IgD-negative memory B cell (primary cell): ENCODE results near the gene ASXL2. TPM values are rescaled to one million over a fixed set of nuclear protein-coding genes. Genes with fewer than 3 reads are reported as not detected.
"Not testable (repeated sequence)": the region's sequence is repeated elsewhere in the genome, so short reads cannot be mapped to it uniquely, and the experiment has no call there.

Experiments
- H3K27ac Mint-ChIP-seq, 3 donors: one replicate each; pipeline ENCODE4 v1.8.0; 2020 to 2022; ENCODE audit warnings: mild to moderate bottlenecking in 3 of 3, mixed read lengths in 3 of 3, moderate library complexity in 1 of 3
- H3K27me3 Mint-ChIP-seq: one replicate; pipeline ENCODE4 v1.8.0; 2021; ENCODE audit warnings: mixed read lengths
- H3K36me3 Mint-ChIP-seq: one replicate; pipeline ENCODE4 v1.8.0; 2020; ENCODE audit warnings: mild to moderate bottlenecking, mixed read lengths
- H3K4me1 Mint-ChIP-seq, 3 donors: one replicate each; pipeline ENCODE4 v1.8.0; 2020 to 2022; ENCODE audit warnings: mixed read lengths in 3 of 3, mild to moderate bottlenecking in 1 of 3
- H3K4me3 Mint-ChIP-seq, 4 donors: one replicate each; pipeline ENCODE4 v1.8.0; 2020 to 2022; ENCODE audit warnings: mild to moderate bottlenecking in 4 of 4, mixed read lengths in 4 of 4, moderate library complexity in 3 of 4
- H3K9me3 Mint-ChIP-seq, 3 donors: one replicate each; pipeline ENCODE4 v1.8.0; 2020 to 2021; ENCODE audit warnings: mixed read lengths in 3 of 3, mild to moderate bottlenecking in 1 of 3
- polyA plus RNA-seq: library from polyadenylated mRNA; unstranded; fragments of 300-500 nt; fragmentation: Illumina TruSeq; gene quantifications from one replicate; pipeline ENCODE4 v1.2.3, GENCODE V29; 2021

ASXL2 gene
- polyA plus RNA-seq, 1 donor from 2014 or later = 8.4 TPM

DNA sequence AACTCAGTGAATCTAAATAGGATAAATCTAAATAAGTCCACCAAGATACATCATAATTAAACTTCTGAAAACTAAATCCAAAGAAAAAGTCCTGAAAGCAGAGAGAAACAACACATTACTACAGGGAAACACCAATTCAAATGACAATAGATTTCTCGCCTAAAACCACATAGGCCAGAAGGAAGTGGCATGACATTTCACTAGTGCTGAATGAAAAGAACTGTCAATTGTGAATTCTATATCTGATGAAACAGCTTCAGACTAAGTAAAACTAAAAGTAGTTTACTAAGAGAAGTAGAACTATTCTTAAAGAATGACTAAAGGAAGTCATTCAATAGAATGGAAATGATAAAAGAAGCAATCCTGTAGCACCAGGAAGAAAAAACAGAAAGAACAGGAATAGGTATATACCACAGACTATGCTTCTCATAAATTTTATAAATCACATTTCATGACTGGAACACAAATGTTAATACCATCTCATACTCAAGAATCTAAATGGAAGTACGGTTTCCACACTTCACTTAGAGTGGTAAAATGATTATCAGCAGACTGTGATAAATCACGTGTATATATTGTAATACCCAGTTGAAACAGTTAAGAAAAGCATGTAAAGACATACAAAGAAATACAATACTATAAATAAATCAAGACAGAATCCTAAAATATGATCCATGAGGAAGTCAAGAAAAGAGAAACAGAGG, 46.4 kb downstream of the ASXL2 start:
- H3K4me3 Mint-ChIP-seq = no peak overlapping the region
- peaks cover 4 to 11% (median 10%) of the 10 kb centered on the region in 3 donors for H3K4me1 Mint-ChIP-seq
- peaks cover 20% of the 10 kb centered on the region for H3K36me3 Mint-ChIP-seq
- H3K27me3 Mint-ChIP-seq = no peaks in the 10 kb centered on the region
- peaks cover 2 to 11% (median 4%) of the 10 kb centered on the region in 3 donors for H3K9me3 Mint-ChIP-seq
- peak overlapping the region in 2 of 3 donors; percentile 2 to 40 for H3K27ac Mint-ChIP-seq

- no peak overlapping the region for H3K27ac Mint-ChIP-seq
- no peak overlapping the region for H3K4me3 Mint-ChIP-seq
- H3K9me3 Mint-ChIP-seq = peaks cover 2 to 11% (median 4%) of the 10 kb centered on the region in 3 donors
- H3K36me3 Mint-ChIP-seq = peaks cover 21% of the 10 kb centered on the region
- H3K27me3 Mint-ChIP-seq = no peaks in the 10 kb centered on the region
- peaks cover 18 to 20% (median 19%) of the 10 kb centered on the region in 3 donors for H3K4me1 Mint-ChIP-seq
Observed at GRCh38 chr2:25829828-25830227, 48.5 kb downstream of the ASXL2 start.

GRCh38 chr2:25829377-25829704, 48.9 kb downstream of the ASXL2 start:
- H3K27ac Mint-ChIP-seq = no peak overlapping the region
- H3K27me3 Mint-ChIP-seq = no peaks in the 10 kb centered on the region
- H3K9me3 Mint-ChIP-seq = peaks cover 2 to 11% (median 4%) of the 10 kb centered on the region in 3 donors
- peaks cover 21% of the 10 kb centered on the region for H3K36me3 Mint-ChIP-seq
- H3K4me3 Mint-ChIP-seq = no peak overlapping the region
- H3K4me1 Mint-ChIP-seq = peaks cover 21 to 25% (median 23%) of the 10 kb centered on the region in 3 donors

DNA sequence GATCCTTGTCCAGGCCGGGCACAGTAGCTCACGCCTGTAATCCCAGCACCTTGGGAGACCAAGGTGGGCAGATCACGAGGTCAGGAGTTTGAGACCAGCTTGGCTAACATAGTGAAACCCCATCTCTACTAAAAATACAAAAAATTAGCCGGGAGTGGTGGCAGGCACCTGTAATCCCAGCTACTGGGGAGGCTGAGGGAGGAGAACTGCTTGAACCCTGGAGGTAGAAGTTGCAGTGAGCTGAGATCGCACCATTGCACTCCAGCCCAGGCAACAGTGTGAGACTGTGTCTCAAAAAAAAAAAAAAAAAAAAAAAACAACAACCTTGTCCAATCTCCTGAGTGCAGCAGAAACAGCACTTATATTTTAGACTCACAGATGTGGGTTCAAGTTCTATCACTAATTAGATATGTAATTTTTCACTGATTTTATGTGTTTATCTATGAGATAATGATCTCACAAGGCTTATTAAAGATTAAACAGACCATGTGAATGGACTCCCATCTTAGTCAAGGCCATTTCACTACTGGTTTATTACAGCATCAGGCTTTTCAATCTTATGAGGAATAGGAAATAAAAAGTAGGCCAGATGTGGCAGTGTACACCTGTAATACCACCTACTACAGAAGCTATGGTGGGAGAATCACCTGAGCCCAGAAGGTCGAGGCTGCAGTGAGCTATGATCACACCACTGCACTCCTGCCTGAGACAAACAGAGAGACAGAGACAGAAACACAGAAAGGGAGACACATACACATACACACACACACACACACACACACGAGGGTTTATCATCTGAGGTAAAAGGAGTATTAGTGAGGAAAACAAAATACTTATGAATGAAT, 49.5 kb downstream of the ASXL2 start:
- H3K27ac Mint-ChIP-seq, H3K27me3 Mint-ChIP-seq, H3K4me3 Mint-ChIP-seq: not testable (repeated sequence)
- Mint-ChIP-seq H3K4me1 (peaks cover 21 to 25% (median 25%) of the 10 kb centered on the region in 3 donors), H3K9me3 (peaks cover 2 to 11% (median 4%) of the 10 kb centered on the region in 3 donors), H3K36me3 (peaks cover 18% of the 10 kb centered on the region)

- no peaks in the 10 kb centered on the region for H3K9me3 Mint-ChIP-seq
- H3K27ac Mint-ChIP-seq = peak overlapping the region in 2 of 3 donors; percentile 20 to 37
- peak overlapping the region in 2 of 4 donors; percentile 16 to 58 for H3K4me3 Mint-ChIP-seq
- no peaks in the 10 kb centered on the region for H3K27me3 Mint-ChIP-seq
- H3K36me3 Mint-ChIP-seq = peaks cover 8% of the 10 kb centered on the region
- H3K4me1 Mint-ChIP-seq = peaks cover 31 to 44% (median 35%) of the 10 kb centered on the region in 3 donors
Observed at GRCh38 chr2:25825238-25825637, 53.0 kb downstream of the ASXL2 start.

DNA sequence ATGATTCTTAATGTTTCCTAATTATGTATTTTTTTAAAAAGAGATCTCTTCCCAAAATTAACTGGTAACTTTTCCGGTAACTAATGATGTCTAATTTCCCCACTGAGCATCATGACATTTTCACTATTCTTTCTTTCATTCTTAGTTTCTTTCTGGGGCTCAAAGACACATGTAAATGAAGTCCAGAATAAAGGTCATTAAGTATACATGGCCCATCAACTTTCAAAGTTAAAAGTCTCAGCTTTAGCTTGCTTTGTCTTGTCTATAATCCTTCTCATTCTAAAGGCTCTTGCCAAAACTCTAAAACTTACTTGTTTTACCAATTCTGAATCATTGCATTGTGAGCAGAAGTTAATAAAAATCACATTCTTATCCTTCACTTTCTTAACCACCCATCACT, 53.6 kb downstream of the ASXL2 start:
- H3K27ac Mint-ChIP-seq = peak overlapping the region in 2 of 3 donors; percentile 20 to 37
- peaks cover 31 to 44% (median 35%) of the 10 kb centered on the region in 3 donors for H3K4me1 Mint-ChIP-seq
- peak overlapping the region in 3 of 4 donors; percentile 1 to 70 (median 16) for H3K4me3 Mint-ChIP-seq
- H3K36me3 Mint-ChIP-seq = peaks cover 8% of the 10 kb centered on the region
- no peaks in the 10 kb centered on the region for H3K27me3 Mint-ChIP-seq
- no peaks in the 10 kb centered on the region for H3K9me3 Mint-ChIP-seq

DNA sequence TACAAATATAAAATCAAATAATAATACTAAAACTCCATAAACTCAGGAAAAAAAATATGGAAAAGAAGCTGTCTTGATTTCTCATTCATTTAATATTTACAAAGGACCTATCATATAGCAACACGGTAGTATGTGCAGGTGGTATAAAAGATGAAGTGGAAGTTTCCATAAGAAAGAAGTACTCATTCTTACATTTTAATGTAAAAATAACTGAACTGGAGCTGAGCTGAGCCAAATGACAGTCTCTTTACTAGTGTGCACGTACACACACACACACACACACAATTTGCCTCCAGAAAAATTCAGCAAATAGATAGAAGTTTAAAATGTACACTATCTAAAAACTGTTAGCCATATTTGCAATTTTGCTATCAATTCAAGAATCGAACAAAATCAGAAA, 54.1 kb downstream of the ASXL2 start:
- Mint-ChIP-seq H3K36me3 (peaks cover 8% of the 10 kb centered on the region), H3K4me1 (peaks cover 31 to 48% (median 35%) of the 10 kb centered on the region in 3 donors), H3K27me3 (no peaks in the 10 kb centered on the region), H3K27ac (peak overlapping the region in 1 of 3 donors; percentile 20), H3K9me3 (no peaks in the 10 kb centered on the region), H3K4me3 (no peak overlapping the region)

GRCh38 chr2:25822190-25823117, 55.8 kb downstream of the ASXL2 start:
- peaks cover 32 to 52% (median 36%) of the 10 kb centered on the region in 3 donors for H3K4me1 Mint-ChIP-seq
- H3K27me3 Mint-ChIP-seq = no peaks in the 10 kb centered on the region
- H3K4me3 Mint-ChIP-seq = peak overlapping the region; percentile 68 to 92 (median 82)
- peaks cover 6% of the 10 kb centered on the region for H3K36me3 Mint-ChIP-seq
- peak overlapping the region in 2 of 3 donors; percentile 49 to 63 for H3K27ac Mint-ChIP-seq
- H3K9me3 Mint-ChIP-seq = no peaks in the 10 kb centered on the region

DNA sequence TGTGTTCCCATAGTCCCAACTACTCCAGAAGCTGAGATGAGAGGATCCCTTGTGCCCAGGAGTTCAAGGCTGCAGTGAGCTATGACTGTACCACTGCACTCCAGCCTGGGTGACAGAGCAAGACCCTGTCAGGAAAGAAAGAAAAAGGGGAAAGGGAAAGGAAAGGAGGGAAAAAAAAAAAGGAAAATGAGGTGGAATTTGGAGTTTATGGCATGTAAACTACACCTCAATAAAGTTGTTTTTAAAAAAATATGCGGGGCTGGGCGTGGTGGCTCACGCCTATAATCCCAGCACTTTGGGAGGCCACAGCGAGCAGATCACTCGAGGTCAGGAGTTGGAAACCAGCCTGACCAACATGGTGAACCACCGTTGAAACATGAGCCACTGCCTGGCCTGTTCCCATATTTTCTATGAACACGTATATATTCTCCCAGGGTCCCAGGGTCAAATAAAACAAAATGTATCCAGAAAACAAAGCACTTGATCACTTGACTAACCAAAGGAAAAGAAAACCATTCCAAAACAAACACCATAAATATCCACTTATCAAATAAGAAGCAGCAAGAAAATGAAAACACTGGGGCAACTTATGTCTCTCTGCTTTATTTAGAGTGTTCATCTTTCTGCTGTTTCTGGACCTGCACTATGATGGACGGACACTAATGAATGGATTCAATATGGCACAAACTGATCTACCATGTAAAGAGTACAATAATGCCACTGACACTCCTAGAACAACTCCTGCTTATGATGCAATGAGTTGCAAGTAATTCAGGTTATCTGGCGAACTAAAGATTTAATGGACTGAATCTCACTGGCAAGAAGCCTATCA, 56.8 kb downstream of the ASXL2 start:
- H3K9me3 Mint-ChIP-seq = no peaks in the 10 kb centered on the region
- peak overlapping the region; percentile 68 to 92 (median 82) for H3K4me3 Mint-ChIP-seq
- peaks cover 4% of the 10 kb centered on the region for H3K36me3 Mint-ChIP-seq
- no peaks in the 10 kb centered on the region for H3K27me3 Mint-ChIP-seq
- H3K27ac Mint-ChIP-seq = peak overlapping the region in 2 of 3 donors; percentile 47 to 63
- H3K4me1 Mint-ChIP-seq = peaks cover 32 to 52% (median 41%) of the 10 kb centered on the region in 3 donors

DNA sequence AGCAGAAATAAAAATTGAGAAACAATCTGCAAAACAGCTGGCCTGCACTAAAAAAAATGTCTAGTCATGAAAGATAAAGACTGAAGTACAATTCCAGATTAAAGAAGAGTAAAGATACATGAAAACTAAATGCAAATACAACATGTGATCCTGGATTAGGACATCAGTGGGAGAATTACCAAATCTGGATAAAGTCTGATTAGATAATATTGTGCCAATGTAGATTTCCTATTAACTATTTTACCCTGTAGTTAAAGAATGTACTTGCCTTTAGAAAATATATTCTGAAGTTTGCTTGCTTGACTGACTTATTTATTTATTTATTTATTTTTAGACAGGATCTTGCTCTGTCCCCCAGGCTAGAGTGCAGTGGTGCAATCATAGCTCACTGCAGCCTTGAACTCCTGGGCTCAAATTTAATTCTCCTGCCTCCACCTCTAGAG, 58.7 kb downstream of the ASXL2 start:
- peaks cover 5% of the 10 kb centered on the region for H3K36me3 Mint-ChIP-seq

GRCh38 chr2:25817630-25818029, 60.7 kb downstream of the ASXL2 start:
- Mint-ChIP-seq H3K27me3 (no peaks in the 10 kb centered on the region), H3K36me3 (peaks cover 5% of the 10 kb centered on the region), H3K4me1 (peaks cover 14 to 44% (median 26%) of the 10 kb centered on the region in 3 donors)

More for the DNA sequence above, 58.7 kb downstream of the ASXL2 start:
- no peak overlapping the region for H3K4me3 Mint-ChIP-seq
- peak overlapping the region in 1 of 3 donors; percentile 4 for H3K27ac Mint-ChIP-seq
- no peaks in the 10 kb centered on the region for H3K27me3 Mint-ChIP-seq
- no peaks in the 10 kb centered on the region for H3K9me3 Mint-ChIP-seq
- H3K4me1 Mint-ChIP-seq = peaks cover 19 to 44% (median 30%) of the 10 kb centered on the region in 3 donors

DNA sequence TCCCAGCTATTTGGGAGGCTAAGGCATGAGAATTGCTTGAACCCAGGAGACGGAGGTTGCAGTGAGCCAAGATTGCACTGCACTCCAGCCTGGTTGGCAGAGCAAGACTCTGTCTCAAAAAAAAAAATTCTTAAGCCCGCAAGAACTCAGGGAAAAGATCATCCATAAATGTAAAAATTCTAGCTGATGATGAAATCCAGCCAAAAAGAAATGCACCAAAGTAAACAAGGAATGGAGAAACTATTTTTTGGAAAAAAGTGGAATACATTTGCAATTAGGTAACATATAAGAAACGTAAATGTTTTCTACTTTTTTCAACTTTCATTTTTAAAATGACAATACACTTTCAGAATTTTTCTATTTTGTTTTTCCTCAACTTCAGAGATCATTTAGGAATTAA, 61.3 kb downstream of the ASXL2 start:
- Mint-ChIP-seq H3K4me3 (no peak overlapping the region), H3K27ac (peak overlapping the region in 1 of 3 donors; percentile 22), H3K9me3 (no peaks in the 10 kb centered on the region), H3K36me3 (peaks cover 2% of the 10 kb centered on the region), H3K27me3 (no peaks in the 10 kb centered on the region), H3K4me1 (peaks cover 9 to 40% (median 25%) of the 10 kb centered on the region in 3 donors)

More at GRCh38 chr2:25817630-25818029, 60.7 kb downstream of the ASXL2 start:
- Mint-ChIP-seq H3K9me3 (no peaks in the 10 kb centered on the region), H3K27ac (peak overlapping the region in 1 of 3 donors; percentile 19), H3K4me3 (no peak overlapping the region)

DNA sequence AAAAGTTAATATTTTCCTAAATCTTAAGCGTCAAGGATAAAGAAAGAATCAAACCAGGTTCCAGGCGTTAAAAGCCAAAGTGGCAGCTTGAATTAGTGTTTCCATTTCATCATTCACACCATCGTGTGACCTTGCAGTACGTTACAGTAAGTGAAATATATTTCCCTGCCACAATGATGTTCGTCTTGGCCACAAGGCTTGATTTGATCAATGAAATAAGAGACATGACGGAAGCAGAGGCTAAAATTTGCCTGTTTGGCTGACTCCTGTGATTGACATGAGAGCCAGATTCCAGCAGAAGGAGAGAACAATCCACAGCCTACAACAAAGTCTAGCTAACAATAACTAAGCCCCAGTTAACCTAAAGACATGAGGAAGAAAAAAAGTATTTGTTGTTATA, 62.0 kb downstream of the ASXL2 start:
- Mint-ChIP-seq H3K9me3 (no peaks in the 10 kb centered on the region), H3K36me3 (peaks cover 2% of the 10 kb centered on the region), H3K27ac (no peak overlapping the region), H3K4me3 (no peak overlapping the region), H3K4me1 (peaks cover 4 to 33% (median 20%) of the 10 kb centered on the region in 3 donors), H3K27me3 (no peaks in the 10 kb centered on the region)
